GM12891 (cell line): ENCODE data around the gene WRNIP1.

ENCODE experiments used
- POLR2A ChIP-seq: IDR thresholded peaks from 2 replicates; pipeline ENCODE4 v1.6.1; 2011; ENCODE audit warnings: low read depth, low read length, control low read depth
- POLR2AphosphoS5 ChIP-seq: IDR thresholded peaks from 2 replicates; pipeline ENCODE4 v1.6.1; 2011; ENCODE audit warnings: low read depth, low read length, control low read depth
- SPI1 ChIP-seq: IDR thresholded peaks from 2 replicates; pipeline ENCODE4 v1.6.1; 2011; ENCODE audit warnings: low read depth, low read length, control low read depth

DNA sequence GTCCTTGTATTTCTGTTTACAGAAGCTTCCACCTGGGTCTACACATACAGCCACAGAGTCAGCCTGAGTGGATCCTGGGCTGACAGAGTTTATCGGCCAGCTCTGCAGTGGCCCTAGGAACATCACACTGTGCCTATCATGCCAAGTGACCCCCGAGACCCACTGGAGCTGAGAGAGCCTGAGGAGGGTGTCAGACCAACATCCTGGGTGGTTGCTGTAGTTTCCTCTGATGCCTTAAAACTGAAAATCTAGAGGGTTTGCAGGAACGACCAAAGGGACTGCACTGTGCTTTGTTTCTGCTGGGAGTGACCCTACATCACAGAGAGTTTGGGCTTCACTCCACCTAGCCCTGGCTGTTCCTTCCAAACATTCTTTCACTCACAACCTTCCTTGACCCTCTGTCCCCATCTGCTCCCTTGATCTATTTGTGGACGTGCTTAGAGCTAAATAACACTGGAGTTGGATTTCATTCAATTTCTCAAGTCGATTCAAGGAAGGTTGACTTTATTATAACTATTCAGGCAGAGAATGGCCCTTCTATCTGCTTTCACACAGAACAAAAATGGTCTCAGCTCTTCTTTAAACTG is 32.6 kb upstream of the WRNIP1 start:
- TF ChIP-seq POLR2A (no peak), POLR2AphosphoS5 (no peak), SPI1 (no peak)
